ENCODE results near the gene ANKRD53.

Gene ANKRD53

DNA sequence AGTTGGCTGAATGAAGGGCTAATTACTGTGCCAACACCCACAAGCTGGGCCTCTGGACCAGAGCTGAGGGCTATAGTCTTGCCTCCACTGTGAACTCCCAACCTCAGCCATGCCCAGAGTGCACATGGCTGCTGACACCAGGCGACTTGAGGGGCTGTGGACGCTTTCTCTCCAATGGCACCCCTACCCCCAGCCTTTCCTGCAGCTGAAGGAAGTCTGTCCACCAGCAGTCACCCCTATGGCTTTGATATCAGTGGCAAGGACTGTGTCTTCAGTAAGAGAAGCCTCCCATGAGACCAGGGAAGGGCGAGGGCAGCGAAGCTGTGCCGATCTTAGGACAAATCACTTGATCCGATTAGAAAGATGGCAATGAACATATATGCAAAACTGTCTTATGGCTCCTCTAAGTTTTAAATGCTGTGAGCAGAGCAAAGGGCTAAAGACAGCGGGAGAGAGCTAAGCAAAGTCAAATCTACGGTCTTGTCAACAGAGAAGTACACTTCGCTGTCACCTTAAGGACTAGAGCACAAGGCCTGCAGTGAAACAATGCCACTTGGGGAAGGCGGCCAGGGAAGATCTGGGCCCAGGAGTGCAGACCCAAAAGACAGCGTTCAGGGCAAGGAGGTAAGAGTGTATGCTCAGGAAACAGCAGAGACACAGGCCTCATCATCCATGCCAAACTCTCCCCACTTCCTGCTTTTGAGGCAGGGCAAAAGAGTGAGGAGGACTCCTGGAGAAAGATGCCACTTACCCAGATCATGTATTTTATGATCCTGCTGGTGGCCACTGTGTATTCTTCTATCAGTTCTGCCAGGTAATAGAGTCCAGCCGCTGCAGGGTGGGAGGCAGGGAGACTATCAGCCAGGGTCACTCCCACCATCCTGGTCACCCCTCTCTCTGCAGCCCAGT lies 14.8 kb downstream of the ANKRD53 start:
- no peak for ATAC-seq
- TF ChIP-seq CREB5 (CRISPR knock-in tag; IDR thresholded peaks at IDR 0.05; ENCODE audit: low read depth) (no peak), ZFP30 (CRISPR knock-in tag; IDR thresholded peaks at IDR 0.05) (no peak), GLIS3 (CRISPR knock-in tag; IDR thresholded peaks at IDR 0.05) (no peak), TSHZ2 (CRISPR knock-in tag; IDR thresholded peaks at IDR 0.05) (no peak), TOX (CRISPR knock-in tag; IDR thresholded peaks at IDR 0.05; ENCODE audit: borderline replicate concordance) (no peak), ZNF70 (CRISPR knock-in tag; IDR thresholded peaks at IDR 0.05) (no peak), ARNTL (CRISPR knock-in tag; IDR thresholded peaks at IDR 0.05; ENCODE audit: borderline replicate concordance, low read depth) (no peak), BACH2 (CRISPR knock-in tag; IDR thresholded peaks at IDR 0.05; ENCODE audit: borderline replicate concordance) (no peak), PATZ1 (CRISPR knock-in tag; IDR thresholded peaks at IDR 0.05; ENCODE audit: borderline replicate concordance) (no peak), ZNF8 (CRISPR knock-in tag; IDR thresholded peaks at IDR 0.05) (no peak), PPARA (CRISPR knock-in tag; IDR thresholded peaks at IDR 0.05; ENCODE audit: borderline replicate concordance) (no peak), SNAI2 (CRISPR knock-in tag; IDR thresholded peaks at IDR 0.05) (no peak), ISL1 (CRISPR knock-in tag; IDR thresholded peaks at IDR 0.05) (no peak)
- TF ChIP-seq, protein P1, sequence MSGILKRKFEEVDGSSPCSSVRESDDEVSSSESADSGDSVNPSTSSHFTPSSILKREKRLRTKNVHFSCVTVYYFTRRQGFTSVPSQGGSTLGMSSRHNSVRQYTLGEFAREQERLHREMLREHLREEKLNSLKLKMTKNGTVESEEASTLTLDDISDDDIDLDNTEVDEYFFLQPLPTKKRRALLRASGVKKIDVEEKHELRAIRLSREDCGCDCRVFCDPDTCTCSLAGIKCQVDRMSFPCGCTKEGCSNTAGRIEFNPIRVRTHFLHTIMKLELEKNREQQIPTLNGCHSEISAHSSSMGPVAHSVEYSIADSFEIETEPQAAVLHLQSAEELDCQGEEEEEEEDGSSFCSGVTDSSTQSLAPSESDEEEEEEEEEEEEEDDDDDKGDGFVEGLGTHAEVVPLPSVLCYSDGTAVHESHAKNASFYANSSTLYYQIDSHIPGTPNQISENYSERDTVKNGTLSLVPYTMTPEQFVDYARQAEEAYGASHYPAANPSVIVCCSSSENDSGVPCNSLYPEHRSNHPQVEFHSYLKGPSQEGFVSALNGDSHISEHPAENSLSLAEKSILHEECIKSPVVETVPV (CRISPR knock-in tag; IDR thresholded peaks at IDR 0.05) = no peak

DNA sequence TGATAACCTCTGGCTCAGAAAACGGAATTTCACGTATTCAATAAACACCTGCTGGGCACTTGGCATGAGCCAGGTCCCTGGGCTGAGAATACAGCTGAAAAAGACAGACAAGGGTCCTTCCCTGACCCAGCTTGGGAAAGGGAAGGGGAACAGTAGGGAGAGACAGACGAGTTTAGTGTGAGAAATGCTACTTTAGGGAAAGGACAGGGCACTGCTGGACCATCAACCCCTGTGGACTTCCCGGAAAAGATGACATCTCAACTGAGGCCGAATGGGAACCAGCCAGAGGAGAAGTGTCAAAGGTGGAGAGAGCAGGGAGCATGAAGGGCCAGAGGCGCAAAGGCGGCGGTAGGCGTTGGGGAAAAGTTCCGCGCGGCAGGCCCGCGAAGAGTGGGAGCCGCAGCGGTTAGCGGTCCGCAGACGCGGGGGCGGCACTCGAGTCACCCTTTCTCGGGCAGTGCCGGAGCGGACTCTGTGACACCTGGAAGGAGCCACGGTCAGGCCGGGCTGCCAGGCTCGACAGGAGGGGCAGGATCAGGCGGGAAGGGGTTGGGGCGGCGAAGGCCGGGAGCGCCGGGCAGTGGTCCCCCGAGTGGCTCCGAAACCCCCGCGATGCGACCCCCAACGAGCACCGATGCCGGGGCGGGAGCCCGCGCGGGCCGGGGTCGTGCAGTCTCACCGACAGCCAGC lies 15.7 kb downstream of the ANKRD53 start:
- no peak for TF ChIP-seq ZFP3 (CRISPR knock-in tag; IDR thresholded peaks at IDR 0.05)
- no peak for TF ChIP-seq TCF4 (CRISPR knock-in tag; IDR thresholded peaks at IDR 0.05; ENCODE audit: borderline replicate concordance)
- TF ChIP-seq TSHZ2 (CRISPR knock-in tag; IDR thresholded peaks at IDR 0.05) = no peak
- no peak for TF ChIP-seq ISL1 (CRISPR knock-in tag; IDR thresholded peaks at IDR 0.05)
- no peak for TF ChIP-seq BACH2 (CRISPR knock-in tag; IDR thresholded peaks at IDR 0.05; ENCODE audit: borderline replicate concordance)
- no peak for TF ChIP-seq ESRRG (CRISPR knock-in tag; IDR thresholded peaks at IDR 0.05)
- no peak for TF ChIP-seq PATZ1 (CRISPR knock-in tag; IDR thresholded peaks at IDR 0.05; ENCODE audit: borderline replicate concordance)
- no peak for TF ChIP-seq ZFP30 (CRISPR knock-in tag; IDR thresholded peaks at IDR 0.05)
- TF ChIP-seq ARNTL (CRISPR knock-in tag; IDR thresholded peaks at IDR 0.05; ENCODE audit: borderline replicate concordance, low read depth) = no peak
- TF ChIP-seq, protein P2, sequence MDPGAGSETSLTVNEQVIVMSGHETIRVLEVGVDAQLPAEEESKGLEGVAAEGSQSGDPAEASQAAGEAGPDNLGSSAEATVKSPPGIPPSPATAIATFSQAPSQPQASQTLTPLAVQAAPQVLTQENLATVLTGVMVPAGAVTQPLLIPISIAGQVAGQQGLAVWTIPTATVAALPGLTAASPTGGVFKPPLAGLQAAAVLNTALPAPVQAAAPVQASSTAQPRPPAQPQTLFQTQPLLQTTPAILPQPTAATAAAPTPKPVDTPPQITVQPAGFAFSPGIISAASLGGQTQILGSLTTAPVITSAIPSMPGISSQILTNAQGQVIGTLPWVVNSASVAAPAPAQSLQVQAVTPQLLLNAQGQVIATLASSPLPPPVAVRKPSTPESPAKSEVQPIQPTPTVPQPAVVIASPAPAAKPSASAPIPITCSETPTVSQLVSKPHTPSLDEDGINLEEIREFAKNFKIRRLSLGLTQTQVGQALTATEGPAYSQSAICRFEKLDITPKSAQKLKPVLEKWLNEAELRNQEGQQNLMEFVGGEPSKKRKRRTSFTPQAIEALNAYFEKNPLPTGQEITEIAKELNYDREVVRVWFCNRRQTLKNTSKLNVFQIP (CRISPR knock-in tag; IDR thresholded peaks at IDR 0.05; ENCODE audit: borderline replicate concordance, low read depth) = no peak
- no peak for TF ChIP-seq ZC3H10 (CRISPR knock-in tag; IDR thresholded peaks at IDR 0.05)
- no peak for TF ChIP-seq CREB5 (CRISPR knock-in tag; IDR thresholded peaks at IDR 0.05; ENCODE audit: low read depth)
- no peak for TF ChIP-seq ZNF70 (CRISPR knock-in tag; IDR thresholded peaks at IDR 0.05)
- TF ChIP-seq ZNF8 (CRISPR knock-in tag; IDR thresholded peaks at IDR 0.05) = no peak
- TF ChIP-seq GLIS3 (CRISPR knock-in tag; IDR thresholded peaks at IDR 0.05) = no peak
- peak; percentile 9 for ATAC-seq
